Measurements from ENCODE around the gene LCOR.

DNA sequence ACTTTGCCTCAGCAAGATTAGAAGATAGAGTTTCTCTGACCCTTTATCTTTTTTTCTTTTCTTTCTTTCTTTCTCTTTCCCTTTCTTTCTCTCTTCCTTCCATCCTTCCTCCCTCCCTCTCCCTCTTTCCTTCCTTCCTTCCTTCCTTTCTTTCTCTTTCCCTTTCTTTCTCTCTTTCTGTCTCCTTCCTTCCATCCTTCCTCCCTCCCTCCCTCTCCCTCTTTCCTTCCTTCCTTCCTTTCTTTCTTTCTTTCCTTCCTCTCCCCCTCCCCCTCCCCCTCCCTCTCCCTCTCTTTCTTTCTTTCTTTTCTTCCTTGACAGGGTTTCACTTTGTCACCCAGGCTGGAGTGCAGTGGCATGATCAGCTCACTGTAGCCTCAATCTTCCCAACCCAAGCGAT lies 40.2 kb upstream of the LCOR start:
- TF ChIP-seq CTCF (conservative IDR thresholded peaks at IDR 0.05; ENCODE audit: low read depth, low read length) (no peak), EZH2 (IDR thresholded peaks at IDR 0.05; ENCODE audit: low read length, unreplicated experiment) (no peak), EZH2phosphoT487 (IDR thresholded peaks at IDR 0.05; ENCODE audit: borderline replicate concordance, low read length) (no peak)

All from PC-3 (cell line).